SU-DHL-6 (cell line): Measurements from ENCODE around the gene FAM53A.
A peak's percentile ranks its signal among the peaks of the same experiment; 100 is the strongest.

Source experiments
- H2AFZ ChIP-seq: fragments of 200-600 bp; sonication (generic); 2 replicates; pipeline ENCODE4 v1.6.1; 2014; ENCODE audit warnings: low read depth, mild to moderate bottlenecking, moderate library complexity, mixed read lengths, antibody characterized with exemption, low read length; ENCODE audit not compliant: severe bottlenecking
- H3F3A ChIP-seq: fragments of 200-600 bp; shearing (Covaris generic); 2 replicates; pipeline ENCODE4 v1.6.0; 2016; ENCODE audit warnings: antibody characterized with exemption, mild to moderate bottlenecking; ENCODE audit not compliant: insufficient read depth
- H3K27ac ChIP-seq: fragments of 200-600 bp; sonication (generic); 2 replicates; pipeline ENCODE4 v1.5.1; 2016; ENCODE audit warnings: low read depth, mild to moderate bottlenecking, low read length, moderate library complexity, mixed read lengths
- H3K27me3 ChIP-seq: fragments of 200-600 bp; sonication (generic), shearing (Covaris generic); 2 replicates; pipeline ENCODE4 v1.6.0; 2014; ENCODE audit warnings: mild to moderate bottlenecking, low read length
- H3K36me3 ChIP-seq: fragments of 200-600 bp; sonication (generic); 2 replicates; pipeline ENCODE4 v1.6.1; 2014; ENCODE audit warnings: mild to moderate bottlenecking, low read length, mixed read lengths
- H3K4me2 ChIP-seq: fragments of 300-600, 200-600 bp; shearing (Covaris generic), sonication (generic); 2 replicates; pipeline ENCODE4 v1.6.0; 2014; ENCODE audit warnings: low read length, low read depth, mild to moderate bottlenecking; ENCODE audit not compliant: poor library complexity, severe bottlenecking
- H3K4me3 ChIP-seq: fragments of 200-600 bp; sonication (generic); 2 replicates; pipeline ENCODE4 v1.5.1; 2014; ENCODE audit warnings: antibody characterized with exemption, low read length, mild to moderate bottlenecking, mixed read lengths; ENCODE audit not compliant: insufficient read depth, poor library complexity, severe bottlenecking
- H3K79me2 ChIP-seq: fragments of 200-600 bp; sonication (generic); 2 replicates; pipeline ENCODE4 v1.6.1; 2014; ENCODE audit warnings: mild to moderate bottlenecking, low read length, moderate library complexity; ENCODE audit not compliant: insufficient read depth
- H3K9ac ChIP-seq: fragments of 200-600 bp; sonication (generic); 2 replicates; pipeline ENCODE4 v1.7.0; 2014; ENCODE audit warnings: mild to moderate bottlenecking, low read length
- H3K9me2 ChIP-seq: fragments of 200-600 bp; sonication (generic); replicated peaks from 2 replicates; pipeline ENCODE4 v1.6.1; 2014; ENCODE audit warnings: low read length; ENCODE audit not compliant: insufficient read depth
- H3K9me3 ChIP-seq: fragments of 200-600 bp; sonication (generic); 2 replicates; pipeline ENCODE4 v1.6.1; 2014; ENCODE audit warnings: low read length, mixed read lengths; ENCODE audit not compliant: insufficient read depth
- H4K20me1 ChIP-seq: fragments of 200-600 bp; sonication (generic); 2 replicates; pipeline ENCODE4 v1.6.1; 2014; ENCODE audit warnings: low read depth, mild to moderate bottlenecking, antibody characterized with exemption, low read length, moderate library complexity, mixed read lengths
- CTCF ChIP-seq: fragments of 200-600 bp; sonication (generic); IDR thresholded peaks from one replicate; pipeline ENCODE4 v1.5.1; 2017; ENCODE audit warnings: antibody characterized with exemption, mild to moderate bottlenecking, low read length, moderate library complexity; ENCODE audit not compliant: insufficient read depth, poor library complexity, severe bottlenecking
- EZH2phosphoT487 ChIP-seq: fragments of 200-600 bp; sonication (generic), shearing (Covaris generic); conservative IDR thresholded peaks from 2 replicates; pipeline ENCODE4 v1.6.1; 2018; ENCODE audit warnings: mild to moderate bottlenecking, antibody characterized with exemption, low read length, moderate library complexity, mixed read lengths

Gene FAM53A

GRCh38 chr4:1716065-1716945 is 32.2 kb upstream of the FAM53A start:
- Histone ChIP-seq H4K20me1 (peaks cover 5% of the 10 kb centered on the region; the same call in 1 of the 2 replicates), H3K27ac (peak overlapping the region; percentile 90), H3K9ac (no peak overlapping the region), H3K27me3 (no peaks in the 10 kb centered on the region), H3K9me2 (no peaks in the 10 kb centered on the region), H3K36me3 (no peaks in the 10 kb centered on the region; the same call in 1 of the 2 replicates), H3K4me2 (peak overlapping the region; percentile 96), H2AFZ (no peak overlapping the region), H3K79me2 (peaks cover 44% of the 10 kb centered on the region), H3K9me3 (no peaks in the 10 kb centered on the region), H3F3A (peaks cover 47% of the 10 kb centered on the region), H3K4me3 (no peak overlapping the region)
- TF ChIP-seq EZH2phosphoT487 (no peak), CTCF (no peak)

- peaks cover 48% of the 10 kb centered on the region for H3F3A ChIP-seq
- no peaks in the 10 kb centered on the region for H3K9me2 ChIP-seq
- peak overlapping the region; percentile 90 for H3K27ac ChIP-seq
- H3K4me2 ChIP-seq: peak overlapping the region; percentile 96
- H3K79me2 ChIP-seq: peaks cover 55% of the 10 kb centered on the region
- no peaks in the 10 kb centered on the region for H3K9me3 ChIP-seq
- TF ChIP-seq EZH2phosphoT487 (no peak), CTCF (no peak)
- H3K27me3 ChIP-seq: no peaks in the 10 kb centered on the region
- peak overlapping the region; percentile 92 for H3K9ac ChIP-seq
- H3K4me3 ChIP-seq: peak overlapping the region; percentile 68
- peaks cover 5% of the 10 kb centered on the region; the same call in 1 of the 2 replicates for H4K20me1 ChIP-seq
- no peak overlapping the region for H2AFZ ChIP-seq
- no peaks in the 10 kb centered on the region; the same call in 1 of the 2 replicates for H3K36me3 ChIP-seq
Observed at GRCh38 chr4:1715002-1715758, 31.1 kb upstream of the FAM53A start.

- Histone ChIP-seq H3K79me2 (peaks cover 63% of the 10 kb centered on the region), H3K27me3 (no peaks in the 10 kb centered on the region), H3K9me3 (no peaks in the 10 kb centered on the region), H3K9ac (peak overlapping the region; percentile 92), H3K4me2 (peak overlapping the region; percentile 96), H3F3A (peaks cover 42% of the 10 kb centered on the region), H3K27ac (peak overlapping the region; percentile 90), H3K9me2 (no peaks in the 10 kb centered on the region), H4K20me1 (peaks cover 5% of the 10 kb centered on the region; the same call in 1 of the 2 replicates), H2AFZ (no peak overlapping the region), H3K36me3 (peaks cover 3% of the 10 kb centered on the region; the same call in 1 of the 2 replicates), H3K4me3 (peak overlapping the region; percentile 68)
- TF ChIP-seq EZH2phosphoT487: no peak
- no peak for TF ChIP-seq CTCF
Observed at GRCh38 chr4:1714303-1715001, 30.3 kb upstream of the FAM53A start.
